Psoas muscle (tissue), 8 donors: ENCODE results near the gene MGST2. TPM values are rescaled to one million over a fixed set of nuclear protein-coding genes. Genes with fewer than 3 reads are reported as not detected.

Experiments used
- ATAC-seq, 4 donors: fragments of 200-7000 bp; cut with Tn5 transposase; one replicate each; pipeline ENCODE4 v1.9.1; 2020; ENCODE audit warnings: moderate library complexity in 3 of 4, mild to moderate bottlenecking in 2 of 4
- DNase-seq, 2 donors: peaks; one replicate each; pipeline ENCODE4 v3.0.0-alpha.2; 2020
- H3K27ac ChIP-seq: fragments of 200-600 bp; one replicate; pipeline ENCODE4 v1.8.0; 2022
- H3K27me3 ChIP-seq, 3 donors: fragments of 200-600 bp in 1 of 3; one replicate each; pipeline versions ENCODE4 v1.6.1 to v1.8.0; 2013 to 2022; ENCODE audit warnings: low read length in 2 of 3, mild to moderate bottlenecking in 2 of 3, moderate library complexity in 1 of 3; ENCODE audit not compliant: insufficient read depth in 3 of 3
- H3K36me3 ChIP-seq, 2 donors: fragments of 200-600 bp in 1 of 2; one replicate each; pipeline versions ENCODE4 v1.6.1 to v1.8.0; 2013 to 2022; ENCODE audit warnings: low read depth in 1 of 2, mild to moderate bottlenecking in 1 of 2, moderate library complexity in 1 of 2; ENCODE audit not compliant: insufficient read depth in 1 of 2
- H3K4me1 ChIP-seq: fragments of 200-600 bp; one replicate; pipeline ENCODE4 v1.8.0; 2022
- H3K4me3 ChIP-seq: fragments of 200-600 bp; one replicate; pipeline ENCODE4 v1.8.0; 2022; ENCODE audit warnings: mild to moderate bottlenecking
- H3K9me3 ChIP-seq: fragments of 200-600 bp; one replicate; pipeline ENCODE4 v1.8.0; 2022
- CTCF ChIP-seq: fragments of 200-600 bp; IDR thresholded peaks from one replicate; pipeline ENCODE4 v1.8.0; 2022; ENCODE audit warnings: antibody characterized with exemption
- WGBS, 3 donors: extraction: QIAGEN DNeasy Blood & Tissue Kit; methylation state at CpG; one replicate each; pipeline versions ENCODE4 v1.1.6 to v1.1.7; 2013; 5-methylcytosine and 5-hydroxymethylcytosine counted together
- intact Hi-C, 2 donors: fragments of 100-400 bp; cut with DNase I; formaldehyde crosslinking; loops; one replicate each; pipeline versions ENCODE4 v1.11.0 to v1.14.2; 2022
- polyA plus RNA-seq, 3 donors: library from polyadenylated mRNA; stranded (reverse); fragments of 200-250 nt; gene quantifications; one replicate each; pipeline ENCODE4 v1.2.3, GENCODE V29; 2013
- total RNA-seq, 4 donors: library from RNA; stranded (reverse); fragmentation: NEBNext Ultra II Directional in 2 of 4; extraction: Animal tissue kit (Norgen Biotek cat#: 25700) in 2 of 4; gene quantifications; one replicate each; pipeline versions ENCODE4 v1.2.1 to v1.2.4, GENCODE V29; 2021 to 2023
- donor health status: healthy with polysubstance abuse.
- donor health status: DM: no; HTN: no; CAD: no; lungs with moderate emphysema.
- donor health status: Bipolar disorder and iron deficiency.
- donor health status: healthy.
- donor health status: DM: yes; HTN: yes; CAD: no.
- donor health status: DM: no; HTN: no; CAD: no.
- donor health status: DM: no; HTN: no; CAD: no.
- donor health status: DM: yes; HTN: yes; CAD: no.

MGST2 gene
- total and polyA plus RNA-seq, 7 donors, result 18.2 to 56.2 (median 46.8) TPM

- Histone ChIP-seq H3K4me1 (peaks cover 13% of the 10 kb centered on the region), H3K4me3 (no peak overlapping the region), H3K27me3 (no peaks in the 10 kb centered on the region), H3K9me3 (no peaks in the 10 kb centered on the region), H3K27ac (no peak overlapping the region), H3K36me3 (no peaks in the 10 kb centered on the region)
- TF ChIP-seq CTCF, result no peak
- DNase-seq (no peak), ATAC-seq (no peak)
- 92 to 96% (median 94%) methylated on average over 16 of the region's 16 CpGs for WGBS, 3 donors
- intact Hi-C loops, result no loop called here
Measured at GRCh38 chr4:139719381-139720101, 53.9 kb downstream of the MGST2 start.

GRCh38 chr4:139720806-139721205 lies 55.2 kb downstream of the MGST2 start:
- 74 to 79% (median 78%) methylated on average over 6 of the region's 6 CpGs for WGBS, 3 donors
- no peak for TF ChIP-seq CTCF
- Histone ChIP-seq H3K4me1 (peaks cover 7% of the 10 kb centered on the region), H3K36me3 (peaks cover 0 to 5% of the 10 kb centered on the region in 2 donors), H3K4me3 (no peak overlapping the region), H3K27me3 (no peaks in the 10 kb centered on the region), H3K27ac (no peak overlapping the region), H3K9me3 (no peaks in the 10 kb centered on the region)
- ATAC-seq, result no peak
- intact Hi-C loops, result no loop called here
- DNase-seq, result no peak

GRCh38 chr4:139721789-139722188 lies 56.2 kb downstream of the MGST2 start:
- intact Hi-C loops, result no loop called here
- WGBS, 3 donors, result 52 to 84% (median 63%) methylated on average over 4 of the region's 4 CpGs
- no peak for TF ChIP-seq CTCF
- H3K9me3 ChIP-seq, result no peaks in the 10 kb centered on the region
- no peaks in the 10 kb centered on the region for H3K4me1 ChIP-seq
- H3K27me3 ChIP-seq, result no peaks in the 10 kb centered on the region
- DNase-seq (no peak), ATAC-seq (no peak)
- H3K27ac ChIP-seq, result no peak overlapping the region
- H3K4me3 ChIP-seq, result no peak overlapping the region
- H3K36me3 ChIP-seq, result peaks cover 0 to 7% of the 10 kb centered on the region in 2 donors

- DNase-seq (no peak), ATAC-seq (no peak)
- WGBS, 3 donors, result 90 to 98% (median 97%) methylated on average over 2 of the region's 2 CpGs
- no peak overlapping the region for H3K4me3 ChIP-seq
- H3K27me3 ChIP-seq, result no peaks in the 10 kb centered on the region
- no peak overlapping the region for H3K27ac ChIP-seq
- TF ChIP-seq CTCF, result no peak
- peaks cover 0 to 7% of the 10 kb centered on the region in 2 donors for H3K36me3 ChIP-seq
- H3K9me3 ChIP-seq, result no peaks in the 10 kb centered on the region
- intact Hi-C loops, result no loop called here
- H3K4me1 ChIP-seq, result no peaks in the 10 kb centered on the region
Measured at GRCh38 chr4:139725236-139725635, 59.6 kb downstream of the MGST2 start.

- peaks cover 0 to 7% of the 10 kb centered on the region in 2 donors for H3K36me3 ChIP-seq
- H3K4me3 ChIP-seq, result no peak overlapping the region
- 87 to 96% (median 88%) methylated on average over 3 of the region's 3 CpGs for WGBS, 3 donors
- intact Hi-C loops, result no loop called here
- no peak for ATAC-seq
- H3K27me3 ChIP-seq, result no peaks in the 10 kb centered on the region
- no peak overlapping the region for H3K27ac ChIP-seq
- TF ChIP-seq CTCF, result no peak
- no peaks in the 10 kb centered on the region for H3K4me1 ChIP-seq
- no peak for DNase-seq
- no peaks in the 10 kb centered on the region for H3K9me3 ChIP-seq
Measured at GRCh38 chr4:139726615-139727014, 61.0 kb downstream of the MGST2 start.
